GM18858 (cell line): ENCODE results near the gene OR2F2.

Experiments
- ATAC-seq: cut with Tn5 transposase; IDR thresholded peaks from one replicate; pipeline ENCODE4 v1.9.1; 2021; ENCODE audit not compliant: unreplicated experiment

OR2F2 gene

DNA sequence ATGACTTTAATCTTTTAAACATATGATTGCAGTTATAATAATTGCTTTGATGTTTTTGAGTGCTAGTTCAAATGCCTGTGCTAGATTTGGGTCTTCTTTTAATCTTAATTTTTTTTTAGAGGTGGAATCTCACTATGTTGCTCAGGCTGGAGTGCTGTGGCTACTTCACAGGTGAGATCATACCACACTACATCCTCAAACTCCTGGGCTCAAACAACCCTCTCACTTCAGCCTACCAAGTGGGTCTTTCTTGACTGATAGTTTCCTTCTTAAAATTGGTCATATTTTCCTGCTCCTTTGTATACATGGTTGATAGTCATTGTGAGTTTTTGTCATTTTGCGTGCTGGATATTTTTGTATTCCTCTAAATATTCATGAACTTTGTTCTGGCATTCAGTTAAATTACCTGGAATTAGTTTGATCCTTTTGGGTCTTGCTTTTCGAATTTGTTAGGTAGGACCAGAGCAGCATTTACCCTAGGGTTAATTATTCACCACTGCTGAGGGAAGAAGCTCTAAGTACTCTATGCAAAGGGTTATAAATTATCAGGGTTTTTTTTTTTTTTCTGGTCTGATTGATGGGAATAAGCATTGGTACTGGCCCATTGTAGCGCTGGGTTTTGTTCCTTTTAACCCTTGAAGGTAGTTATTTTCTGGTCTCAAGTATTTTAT is 21.0 kb upstream of the OR2F2 start:
- ATAC-seq = no peak

DNA sequence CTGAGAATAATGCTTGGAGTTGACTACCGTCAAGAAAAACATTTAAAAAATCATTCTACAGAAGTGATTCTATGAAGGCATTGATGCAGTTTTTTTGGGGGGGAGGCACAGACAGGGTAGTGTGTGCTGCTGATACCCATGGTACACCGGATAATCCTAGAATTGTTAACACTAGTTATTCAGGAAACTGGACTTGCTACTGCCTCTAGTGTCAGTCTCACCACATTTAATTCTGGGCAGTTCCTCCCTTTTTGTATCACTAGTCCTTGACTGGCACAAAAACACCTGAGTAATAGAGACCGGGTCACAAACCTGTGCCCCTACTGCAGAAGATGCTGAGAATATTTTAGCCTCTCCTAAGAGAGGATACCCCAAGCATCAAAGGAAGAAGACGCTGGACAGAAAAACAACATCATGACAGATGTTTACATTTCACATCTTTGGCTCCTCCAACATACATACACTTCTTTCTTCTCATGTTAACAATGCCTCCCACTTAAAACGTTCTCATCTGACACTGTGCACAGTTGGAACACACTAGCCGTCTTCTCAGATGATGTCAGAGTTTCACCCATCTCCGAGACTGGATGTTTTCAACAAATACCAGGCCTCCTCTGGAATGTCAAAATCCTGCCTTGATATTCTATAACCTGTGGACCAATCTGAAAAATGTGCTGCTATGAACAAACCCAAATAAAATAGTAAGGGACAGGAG is 19.9 kb upstream of the OR2F2 start:
- ATAC-seq = no peak

- no peak for ATAC-seq
These were observed 10.2 kb upstream of the OR2F2 start for GRCh38 chr7:143924851-143925250.

DNA sequence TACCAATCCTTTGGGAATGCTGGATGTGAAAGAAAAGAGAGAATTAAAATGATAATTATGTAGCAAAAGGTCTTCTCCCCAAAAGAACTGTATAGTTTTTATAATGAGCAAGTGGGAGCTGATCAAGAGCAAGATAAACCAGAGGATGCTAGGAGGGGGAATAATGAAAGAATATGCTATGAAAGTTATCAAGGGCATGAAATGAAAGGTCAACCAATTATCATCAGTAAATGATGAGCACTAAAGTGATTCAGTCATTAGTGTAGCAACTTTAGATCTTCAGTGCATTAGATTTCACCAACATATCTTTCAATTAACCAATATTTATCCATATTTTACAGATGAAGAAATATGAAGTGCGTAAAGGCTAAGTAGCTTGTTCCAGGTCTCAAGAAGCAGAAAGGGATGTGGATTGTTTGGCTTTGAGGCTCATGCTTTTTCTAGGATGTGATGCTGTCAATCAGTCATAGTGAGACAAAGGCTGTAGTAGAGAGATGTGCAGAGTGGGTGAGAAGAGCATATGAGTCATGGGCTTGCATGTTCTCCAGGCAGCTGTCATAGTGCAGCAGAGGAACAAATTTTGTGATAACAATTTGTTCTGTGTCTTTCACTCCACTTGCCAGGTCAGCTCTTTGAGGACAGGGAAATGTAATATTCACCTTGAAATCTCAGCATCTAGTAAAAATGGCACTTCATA is 5.7 kb upstream of the OR2F2 start:
- no peak for ATAC-seq

DNA sequence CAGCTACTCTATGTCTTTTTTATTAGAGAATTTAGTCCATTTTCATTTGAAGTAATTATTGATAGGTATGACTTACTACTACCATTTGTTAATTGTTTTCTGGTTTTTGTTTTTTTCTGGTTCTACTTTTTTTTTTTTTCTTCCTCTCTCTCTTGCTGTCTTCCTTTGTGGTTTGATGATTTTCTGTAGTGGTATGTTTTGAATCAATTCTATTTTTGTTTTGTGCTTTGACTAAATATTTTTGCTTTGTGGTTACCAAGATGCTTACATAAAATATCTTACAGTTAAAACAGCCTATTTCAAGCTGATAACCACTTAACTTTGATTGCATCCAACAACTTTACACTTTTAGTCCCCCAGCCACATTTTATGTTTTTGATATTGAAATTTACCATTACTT is 3.3 kb upstream of the OR2F2 start:
- no peak for ATAC-seq

- ATAC-seq = no peak
These were observed 1.3 kb downstream of the OR2F2 start for GRCh38 chr7:143936087-143937009.

DNA sequence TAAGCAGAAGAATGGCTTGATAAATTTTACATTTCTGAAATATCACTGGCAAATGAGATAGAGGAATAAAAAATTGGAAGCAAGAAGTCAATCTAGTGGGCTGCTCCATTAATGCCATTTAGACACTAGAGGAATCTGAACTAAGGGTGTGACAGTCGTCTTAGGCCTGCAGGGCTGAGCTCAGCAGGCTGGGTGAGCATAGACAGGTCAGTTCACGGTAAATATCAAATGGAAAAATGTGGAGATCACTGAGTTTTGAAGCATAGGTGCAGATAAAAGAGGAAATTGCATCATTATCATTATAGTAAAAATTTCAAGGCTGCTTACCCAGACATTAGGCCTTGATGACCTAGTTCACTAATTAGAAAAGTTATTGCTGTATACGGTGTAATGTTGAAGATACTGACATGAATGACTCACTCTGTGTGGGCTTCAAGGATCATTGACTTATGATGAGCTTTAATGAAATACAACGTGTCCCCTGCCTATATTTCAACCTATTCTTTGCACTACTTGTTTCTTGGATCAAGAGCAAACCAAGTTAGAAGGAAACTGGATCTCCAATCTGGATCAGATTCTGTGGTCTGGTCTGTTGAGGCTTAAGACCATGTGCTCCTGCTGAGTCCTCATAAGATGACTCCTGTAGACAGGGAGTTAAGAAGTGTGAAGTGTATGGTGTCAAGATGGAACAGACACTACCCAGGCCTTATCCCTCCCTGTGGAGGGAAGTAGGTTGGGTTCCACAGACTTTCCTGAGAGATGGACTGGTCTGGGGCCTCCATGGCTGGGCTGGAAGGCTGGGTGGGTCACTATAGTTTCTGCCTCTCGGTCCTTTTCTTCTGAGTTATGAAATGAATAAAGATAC is 3.6 kb downstream of the OR2F2 start:
- no peak for ATAC-seq

DNA sequence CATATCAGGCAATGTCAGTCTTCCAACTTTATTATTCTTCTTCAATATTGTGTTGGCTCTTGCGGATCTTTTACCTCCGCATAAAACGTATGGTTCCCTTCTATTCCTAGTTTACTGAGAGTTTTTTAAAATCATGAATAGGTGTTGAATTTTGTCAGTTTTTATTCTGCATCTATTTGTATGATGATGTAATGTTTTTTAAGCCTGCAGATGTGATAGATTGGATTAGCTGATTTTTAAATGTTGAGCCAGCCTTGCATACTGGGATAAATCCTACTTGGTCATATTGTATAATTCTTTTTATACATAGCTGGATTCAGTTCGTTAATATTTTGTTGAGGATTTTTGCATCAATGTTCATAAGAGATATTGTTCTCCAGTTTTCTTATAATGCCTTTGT is 10.4 kb downstream of the OR2F2 start:
- no peak for ATAC-seq

DNA sequence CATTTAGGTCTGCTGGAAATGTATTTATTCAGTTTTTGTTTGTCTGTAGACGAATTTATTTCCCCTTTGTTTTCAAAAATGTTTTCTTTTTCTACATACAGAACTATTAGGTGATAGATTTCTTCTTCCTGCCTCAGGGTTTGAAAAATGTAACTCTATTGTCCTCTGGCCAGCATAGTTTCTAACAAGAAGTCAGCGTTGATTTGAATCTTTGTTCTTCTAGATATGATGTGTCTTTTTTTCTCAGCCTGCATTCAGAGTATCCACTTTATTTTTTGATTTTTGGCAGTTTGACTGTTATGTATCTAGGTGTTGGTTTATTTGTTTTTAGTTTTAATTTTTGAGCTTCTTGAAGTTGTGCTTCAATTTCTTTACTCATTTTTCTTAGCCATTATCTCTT is 12.1 kb downstream of the OR2F2 start:
- ATAC-seq = no peak

- ATAC-seq = no peak
These were observed 13.7 kb downstream of the OR2F2 start for GRCh38 chr7:143948733-143949132.

- ATAC-seq = no peak
These were observed 18.4 kb downstream of the OR2F2 start for GRCh38 chr7:143953421-143953820.

- no peak for ATAC-seq
These were observed 19.1 kb downstream of the OR2F2 start for GRCh38 chr7:143954135-143954534.

- no peak for ATAC-seq
These were observed 19.5 kb downstream of the OR2F2 start, which contains the start of gene OR2F1 for GRCh38 chr7:143954544-143954943. TSS of gene OR2F1 (plus strand) at chr7:143954844. CDS start at chr7:143959971, 5,127 bp downstream.

DNA sequence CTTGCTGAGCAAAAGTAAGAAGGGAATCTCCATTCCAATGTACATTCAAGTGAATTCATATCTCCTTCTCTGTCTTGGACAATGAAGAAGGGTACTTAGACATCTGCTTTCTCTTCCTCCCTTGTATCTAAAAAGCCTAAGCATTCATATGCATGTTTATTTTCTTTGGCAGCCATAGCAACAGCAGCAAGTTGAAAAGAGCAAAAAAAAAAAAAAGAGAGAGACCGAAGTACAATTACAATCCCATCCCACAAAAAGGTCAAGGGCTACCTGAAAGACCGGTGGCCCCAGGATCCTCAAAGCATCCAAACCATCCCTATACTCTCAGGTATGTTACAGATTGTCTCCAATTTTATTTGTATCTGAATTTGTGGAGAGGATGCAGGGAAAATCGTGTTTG is 23.7 kb downstream of the OR2F2 start:
- no peak for ATAC-seq

GRCh38 chr7:143960813-143961610 is 26.0 kb downstream of the OR2F2 start:
- ATAC-seq = no peak

DNA sequence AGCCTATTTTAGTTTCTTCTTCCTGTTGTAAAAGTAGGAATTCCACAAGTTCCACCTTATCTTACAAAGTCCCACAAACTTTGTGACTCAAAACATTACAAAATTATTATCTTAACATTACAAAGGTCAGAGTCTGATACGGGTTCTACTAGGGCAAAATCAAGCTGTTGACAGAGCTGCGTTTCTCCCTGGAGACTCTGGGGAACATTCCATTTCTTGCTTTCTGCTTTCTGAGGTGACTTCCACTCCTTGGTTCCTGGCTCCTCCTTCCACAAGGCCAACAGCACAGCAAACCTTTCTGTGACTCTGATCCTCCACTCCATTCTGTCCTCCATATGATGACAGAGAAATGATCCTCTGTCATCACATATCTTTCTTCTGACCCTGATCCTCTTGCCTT is 30.2 kb downstream of the OR2F2 start:
- ATAC-seq = no peak

GRCh38 chr7:143967398-143967797 is 32.4 kb downstream of the OR2F2 start:
- ATAC-seq = no peak

GRCh38 chr7:143973870-143974416 is 38.9 kb downstream of the OR2F2 start:
- ATAC-seq = no peak

DNA sequence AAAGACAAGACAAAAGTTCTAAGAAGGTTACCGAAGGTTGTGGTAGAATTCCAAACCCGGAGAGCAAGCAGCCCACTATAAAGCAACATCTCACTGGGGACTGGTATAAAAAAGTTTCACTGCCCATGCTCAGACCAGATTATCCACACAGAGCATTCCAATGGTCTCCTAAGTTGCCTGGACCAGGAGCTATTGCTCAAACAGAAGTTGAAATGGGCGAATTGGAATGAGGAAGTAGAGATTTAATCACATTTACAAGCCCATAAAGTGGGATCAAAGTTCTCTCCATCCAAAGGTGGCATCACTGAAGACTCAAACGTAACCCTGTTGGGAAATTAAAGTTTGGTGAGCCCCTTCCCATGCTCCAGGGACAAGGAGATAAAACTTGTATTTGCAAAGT is 39.4 kb downstream of the OR2F2 start:
- ATAC-seq = no peak
